Lung (tissue), 12 donors: ENCODE measurements around the gene TBC1D5. TPM values are rescaled to one million over a fixed set of nuclear protein-coding genes. Genes with fewer than 3 reads are reported as not detected.
"Not testable (repeated sequence)": the region's sequence is repeated elsewhere in the genome, so short reads cannot be mapped to it uniquely, and the experiment has no call there.

Experiments used
- ATAC-seq: fragments of 200-7000 bp; cut with Tn5 transposase; one replicate; pipeline ENCODE4 v1.9.1; 2020; ENCODE audit warnings: moderate number of reproducible peaks; ENCODE audit not compliant: insufficient read depth, low FRiP score
- DNase-seq, 3 donors: peaks; one replicate each; pipeline ENCODE4 v3.0.0-alpha.2; 2013 to 2017
- H3K27ac ChIP-seq, 2 donors: one replicate each; pipeline ENCODE4 v1.5.1; 2013; ENCODE audit warnings: mild to moderate bottlenecking in 2 of 2, moderate library complexity in 2 of 2, control low read depth in 1 of 2, inconsistent platforms in 1 of 2, low read depth in 1 of 2, low read length in 1 of 2
- H3K27me3 ChIP-seq, 3 donors: one replicate each; pipeline ENCODE4 v1.5.1; 2013; ENCODE audit warnings: low read length in 2 of 3; ENCODE audit not compliant: control insufficient read depth in 3 of 3, insufficient read depth in 3 of 3
- H3K36me3 ChIP-seq, 4 donors: one replicate each; pipeline ENCODE4 v1.5.1; 2013; ENCODE audit warnings: low read length in 4 of 4, mild to moderate bottlenecking in 1 of 4, moderate library complexity in 1 of 4; ENCODE audit not compliant: control insufficient read depth in 4 of 4, insufficient read depth in 4 of 4
- H3K4me1 ChIP-seq, 5 donors: one replicate each; pipeline ENCODE4 v1.5.1; 2013; ENCODE audit warnings: low read length in 5 of 5, mild to moderate bottlenecking in 2 of 5, moderate library complexity in 1 of 5; ENCODE audit not compliant: control insufficient read depth in 5 of 5, insufficient read depth in 5 of 5
- H3K4me3 ChIP-seq: one replicate; pipeline ENCODE4 v1.5.1; 2013; ENCODE audit warnings: mild to moderate bottlenecking, control low read depth, moderate library complexity
- H3K9ac ChIP-seq, 2 donors: one replicate each; pipeline ENCODE4 v1.5.1; 2013; ENCODE audit warnings: low read length in 2 of 2, control low read depth in 1 of 2; ENCODE audit not compliant: insufficient read depth in 1 of 2
- H3K9me3 ChIP-seq, 4 donors: one replicate each; pipeline ENCODE4 v1.5.1; 2013; ENCODE audit warnings: low read length in 3 of 4, mild to moderate bottlenecking in 1 of 4, moderate library complexity in 1 of 4; ENCODE audit not compliant: control insufficient read depth in 4 of 4, insufficient read depth in 3 of 4
- WGBS, 2 donors: extraction: QIAGEN DNeasy Blood & Tissue Kit; methylation state at CpG; one replicate each; pipeline ENCODE4 v1.1.7; 2013; 5-methylcytosine and 5-hydroxymethylcytosine counted together
- polyA plus RNA-seq, 2 donors: library from polyadenylated mRNA; stranded (reverse); fragments of 200-250 nt; gene quantifications; one replicate each; pipeline ENCODE4 v1.2.1, GENCODE V29; 2013
- total RNA-seq, 2 donors: library from RNA; depleted of rRNA in 1 of 2; stranded (reverse); fragments of >200 nt in 1 of 2; gene quantifications; one replicate each; pipeline ENCODE4 v1.2.1, GENCODE V29; 2014 to 2021
- TF ChIP-seq, protein P1 (sequence below): IDR thresholded peaks from 2 replicates; pipeline ENCODE4 v1.5.1; 2012; ENCODE audit warnings: mild to moderate bottlenecking; ENCODE audit errors: control extremely low read depth, extremely low read depth
- donor health status: control.
- donor health status: control.
- donor health status: Bipolar disorder and iron deficiency.
- donor health status: healthy.
- donor health status: DM: yes; HTN: yes; CAD: no.

The TBC1D5 gene
- total and polyA plus RNA-seq, 4 donors: 8.7 to 111 (median 39.6) TPM

DNA sequence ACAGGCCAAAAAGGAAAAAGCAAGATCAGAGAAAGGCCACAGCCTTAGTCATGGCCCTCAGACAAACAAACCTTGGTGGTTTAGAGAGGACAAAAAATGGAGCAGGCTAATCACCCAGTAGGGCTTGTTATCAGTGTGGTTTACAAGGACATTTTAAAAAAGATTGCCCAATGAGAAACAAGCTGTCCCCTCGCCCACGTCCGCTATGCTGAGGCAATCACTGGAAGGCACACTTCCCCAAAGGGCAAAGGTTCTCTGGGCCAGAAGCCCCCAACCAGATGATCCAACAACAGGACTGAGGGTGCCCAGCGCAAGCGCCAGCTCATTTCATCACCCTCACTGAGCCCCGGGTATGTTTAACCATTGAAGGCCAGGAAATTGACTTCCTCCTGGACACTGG lies 34.9 kb upstream of the TBC1D5 start:
- not testable (repeated sequence) for DNase-seq, ATAC-seq, H3K4me1 ChIP-seq, H3K9me3 ChIP-seq, H3K27ac ChIP-seq, H3K9ac ChIP-seq, H3K36me3 ChIP-seq, H3K27me3 ChIP-seq, H3K4me3 ChIP-seq
- WGBS, 2 donors: 47 to 77% methylated on average over 6 of the region's 6 CpGs

DNA sequence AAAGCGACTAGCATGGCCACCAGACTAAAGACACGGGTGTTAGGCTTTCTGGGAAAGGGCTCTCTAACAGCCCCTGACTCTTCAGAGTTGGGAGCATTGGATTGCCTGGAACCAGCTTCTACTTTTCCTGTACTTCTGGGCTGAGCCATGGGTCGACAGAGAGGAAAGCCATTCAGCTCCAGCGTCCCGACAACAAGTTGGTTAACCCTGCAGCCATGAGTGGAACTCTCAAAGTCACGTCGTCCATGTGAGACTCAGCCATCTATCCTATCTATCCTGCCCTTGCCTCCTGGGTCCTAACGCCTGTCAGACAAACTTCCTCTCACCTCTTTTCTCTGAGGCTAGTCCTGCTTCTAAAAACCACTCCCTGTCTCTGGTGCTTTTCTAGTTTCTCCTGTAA lies 32.6 kb upstream of the TBC1D5 start:
- no peaks in the 10 kb centered on the region for H3K27me3 ChIP-seq
- WGBS, 2 donors: 78 to 79% methylated on average over 8 of the region's 8 CpGs
- H3K36me3 ChIP-seq: no peaks in the 10 kb centered on the region
- ATAC-seq (no peak), DNase-seq (no peak)
- H3K4me1 ChIP-seq: peaks cover 0 to 4% (median 0%) of the 10 kb centered on the region in 5 donors
- TF ChIP-seq, protein P1, sequence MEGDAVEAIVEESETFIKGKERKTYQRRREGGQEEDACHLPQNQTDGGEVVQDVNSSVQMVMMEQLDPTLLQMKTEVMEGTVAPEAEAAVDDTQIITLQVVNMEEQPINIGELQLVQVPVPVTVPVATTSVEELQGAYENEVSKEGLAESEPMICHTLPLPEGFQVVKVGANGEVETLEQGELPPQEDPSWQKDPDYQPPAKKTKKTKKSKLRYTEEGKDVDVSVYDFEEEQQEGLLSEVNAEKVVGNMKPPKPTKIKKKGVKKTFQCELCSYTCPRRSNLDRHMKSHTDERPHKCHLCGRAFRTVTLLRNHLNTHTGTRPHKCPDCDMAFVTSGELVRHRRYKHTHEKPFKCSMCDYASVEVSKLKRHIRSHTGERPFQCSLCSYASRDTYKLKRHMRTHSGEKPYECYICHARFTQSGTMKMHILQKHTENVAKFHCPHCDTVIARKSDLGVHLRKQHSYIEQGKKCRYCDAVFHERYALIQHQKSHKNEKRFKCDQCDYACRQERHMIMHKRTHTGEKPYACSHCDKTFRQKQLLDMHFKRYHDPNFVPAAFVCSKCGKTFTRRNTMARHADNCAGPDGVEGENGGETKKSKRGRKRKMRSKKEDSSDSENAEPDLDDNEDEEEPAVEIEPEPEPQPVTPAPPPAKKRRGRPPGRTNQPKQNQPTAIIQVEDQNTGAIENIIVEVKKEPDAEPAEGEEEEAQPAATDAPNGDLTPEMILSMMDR: no peak
- H3K4me3 ChIP-seq: no peak overlapping the region
- no peaks in the 10 kb centered on the region for H3K9me3 ChIP-seq
- H3K9ac ChIP-seq: no peak overlapping the region
- H3K27ac ChIP-seq: no peak overlapping the region

DNA sequence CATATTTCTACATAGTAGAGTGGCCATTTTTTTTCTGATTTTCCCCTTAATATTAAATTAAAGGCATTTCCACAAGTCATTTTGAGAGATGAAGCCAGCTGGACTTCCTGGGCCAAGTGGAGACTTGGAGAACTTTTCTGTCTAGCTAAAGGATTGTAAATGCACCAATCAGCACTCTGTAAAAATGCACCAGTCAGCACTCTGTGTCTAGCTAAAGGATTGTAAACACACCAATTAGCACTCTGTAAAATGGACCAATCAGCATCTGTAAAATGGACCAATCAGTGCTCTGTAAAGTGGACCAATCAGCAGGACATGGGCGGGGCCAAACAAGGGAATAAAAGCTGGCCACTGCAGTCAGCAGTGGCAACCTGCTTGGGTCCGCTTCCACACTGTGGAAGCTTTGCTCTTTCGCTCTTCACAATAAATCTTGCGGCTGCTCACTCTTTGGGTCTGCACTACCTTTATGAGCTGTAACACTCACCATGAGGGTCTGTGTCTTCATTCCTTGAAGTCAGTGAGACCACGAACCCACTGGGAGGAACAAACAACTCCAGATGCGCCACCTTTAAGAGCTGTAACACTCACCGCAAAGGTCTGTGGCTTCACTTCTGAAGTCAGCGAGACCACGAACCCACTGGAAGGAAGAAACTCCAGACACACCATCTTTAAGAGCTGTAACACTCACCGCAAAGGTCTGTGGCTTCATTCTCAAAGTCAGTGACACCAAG lies 31.9 kb upstream of the TBC1D5 start:
- H3K27me3 ChIP-seq, H3K4me3 ChIP-seq, DNase-seq, H3K36me3 ChIP-seq, ATAC-seq, H3K4me1 ChIP-seq, H3K27ac ChIP-seq, H3K9me3 ChIP-seq, H3K9ac ChIP-seq: not testable (repeated sequence)
- 60 to 73% methylated on average over 10 of the region's 10 CpGs for WGBS, 2 donors

DNA sequence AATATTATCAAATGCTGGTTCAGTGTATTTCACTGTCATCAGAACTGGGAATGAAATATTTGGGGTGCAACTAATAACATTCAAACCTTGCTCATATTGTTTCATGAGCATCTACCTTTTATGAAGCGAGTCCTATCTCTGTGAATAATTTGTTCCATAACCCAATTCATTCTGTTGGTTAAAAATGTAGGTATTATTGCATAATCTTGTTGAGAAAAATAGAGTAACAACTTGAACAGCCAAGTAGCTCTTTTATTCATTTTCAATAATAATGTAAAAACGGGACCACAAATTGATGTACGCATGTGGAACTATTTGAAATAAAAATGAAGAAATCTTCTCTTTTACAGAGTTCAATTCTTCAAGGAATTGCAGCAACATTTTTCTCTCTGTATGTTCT lies 30.1 kb upstream of the TBC1D5 start:
- ATAC-seq (no peak), DNase-seq (no peak)
- Histone ChIP-seq H3K27me3 (no peaks in the 10 kb centered on the region), H3K9ac (no peak overlapping the region), H3K27ac (no peak overlapping the region), H3K4me3 (no peak overlapping the region), H3K9me3 (no peaks in the 10 kb centered on the region), H3K4me1 (peaks cover 0 to 4% (median 0%) of the 10 kb centered on the region in 5 donors), H3K36me3 (no peaks in the 10 kb centered on the region)
- TF ChIP-seq, protein P1: no peak
- WGBS, 2 donors: 94 to 99% methylated on average over 3 of the region's 3 CpGs
